Neural progenitor cell (in vitro differentiated cells): Measurements from ENCODE around the gene DYNLT4. TPM values are rescaled to one million over a fixed set of nuclear protein-coding genes. Genes with fewer than 3 reads are reported as not detected.

ENCODE experiments used
- DNase-seq: peaks from one replicate; pipeline ENCODE4 v3.0.0-alpha.2; 2016; ENCODE audit warnings: low spot score
- H2AFZ ChIP-seq: fragments of 200-600 bp; sonication (generic); replicated peaks from 2 replicates; pipeline ENCODE4 v1.6.1; 2016; ENCODE audit warnings: antibody characterized with exemption
- H3F3A ChIP-seq: fragments of 200-600 bp; sonication (generic); 2 replicates; pipeline ENCODE4 v1.6.1; 2016; ENCODE audit warnings: antibody characterized with exemption, low read depth
- H3K27ac ChIP-seq: fragments of 200-600 bp; sonication (generic); 2 replicates; pipeline ENCODE4 v1.5.1; 2016; ENCODE audit warnings: mild to moderate bottlenecking
- H3K27me3 ChIP-seq: fragments of 200-600 bp; sonication (generic); 2 replicates; pipeline ENCODE4 v1.6.1; 2016; ENCODE audit warnings: mild to moderate bottlenecking, moderate library complexity
- H3K36me3 ChIP-seq: fragments of 200-600 bp; sonication (generic); 2 replicates; pipeline ENCODE4 v1.5.1; 2016
- H3K4me1 ChIP-seq: fragments of 200-600 bp; sonication (generic); 2 replicates; pipeline ENCODE4 v1.6.1; 2016; ENCODE audit warnings: mixed run types
- H3K4me2 ChIP-seq: fragments of 200-600 bp; sonication (generic); 2 replicates; pipeline ENCODE4 v1.6.1; 2016
- H3K4me3 ChIP-seq: fragments of 200-600 bp; sonication (generic); 2 replicates; pipeline ENCODE4 v1.5.1; 2016
- H3K79me2 ChIP-seq: fragments of 200-600 bp; sonication (generic); 2 replicates; pipeline ENCODE4 v1.6.1; 2016; ENCODE audit warnings: low read depth
- H3K9ac ChIP-seq: fragments of 200-600 bp; sonication (generic); 2 replicates; pipeline ENCODE4 v1.6.1; 2016
- H3K9me3 ChIP-seq: fragments of 200-600 bp; sonication (generic); 2 replicates; pipeline ENCODE4 v1.5.1; 2016; ENCODE audit warnings: low read depth
- H4K20me1 ChIP-seq: fragments of 200-600 bp; sonication (generic); 2 replicates; pipeline ENCODE4 v1.6.1; 2016; ENCODE audit warnings: low read depth
- H3K27ac Mint-ChIP-seq: 3 replicates; pipeline ENCODE4 v1.8.0; 2021; ENCODE audit warnings: mixed read lengths
- H3K27me3 Mint-ChIP-seq: 2 replicates; pipeline ENCODE4 v1.8.0; 2022; ENCODE audit warnings: low read depth, mild to moderate bottlenecking, inconsistent platforms, moderate library complexity, mixed read lengths; ENCODE audit not compliant: insufficient read depth
- H3K36me3 Mint-ChIP-seq: 3 replicates; pipeline ENCODE4 v1.8.0; 2021; ENCODE audit warnings: mixed read lengths
- H3K4me1 Mint-ChIP-seq: 3 replicates; pipeline ENCODE4 v1.8.0; 2021; ENCODE audit warnings: mixed read lengths
- H3K4me3 Mint-ChIP-seq: 3 replicates; pipeline ENCODE4 v1.8.0; 2021; ENCODE audit warnings: mild to moderate bottlenecking, moderate library complexity, mixed read lengths
- H3K9me3 Mint-ChIP-seq: 3 replicates; pipeline ENCODE4 v1.8.0; 2020; ENCODE audit warnings: mixed read lengths
- CTCF ChIP-seq: fragments of 200-600 bp; sonication (generic); IDR thresholded peaks from 2 replicates; pipeline ENCODE4 v1.5.1; 2017; ENCODE audit warnings: antibody characterized with exemption, mild to moderate bottlenecking
- EZH2 ChIP-seq: fragments of 200-600 bp; sonication (generic); IDR thresholded peaks from 2 replicates; pipeline ENCODE4 v1.6.1; 2017; ENCODE audit warnings: antibody characterized with exemption, mild to moderate bottlenecking, moderate library complexity
- EZH2phosphoT487 ChIP-seq: fragments of 200-600 bp; sonication (generic); IDR thresholded peaks from 2 replicates; pipeline ENCODE4 v1.6.1; 2017; ENCODE audit warnings: antibody characterized with exemption
- total RNA-seq: library from RNA; depleted of rRNA; stranded (reverse); fragments of >200 nt; gene quantifications from 2 replicates; pipeline ENCODE4 v1.2.3, GENCODE V29; 2015; ENCODE audit warnings: low replicate concordance

DYNLT4 gene
- total RNA-seq, 1 donor from 2014 or later, result not detected

- DNase-seq, result no peak
- no peak overlapping the region for H3K27ac ChIP-seq
- no peak overlapping the region for H3K4me3 ChIP-seq
- no peak overlapping the region for H3K4me2 ChIP-seq
- H3K4me1 Mint-ChIP-seq, result peaks cover 62% of the 10 kb centered on the region
- no peak overlapping the region for H3K4me3 Mint-ChIP-seq
- no peaks in the 10 kb centered on the region for H3K79me2 ChIP-seq
- H3K9me3 ChIP-seq, result no peaks in the 10 kb centered on the region
- H3K27me3 Mint-ChIP-seq, result peaks cover 15% of the 10 kb centered on the region
- peaks cover 49% of the 10 kb centered on the region for H3K4me1 ChIP-seq
- H3F3A ChIP-seq, result peaks cover 17% of the 10 kb centered on the region
- H3K36me3 ChIP-seq, result no peaks in the 10 kb centered on the region
- H3K27ac Mint-ChIP-seq, result peak overlapping the region; percentile 100
- TF ChIP-seq EZH2 (no peak), CTCF (no peak), EZH2phosphoT487 (no peak)
- H3K9me3 Mint-ChIP-seq, result no peaks in the 10 kb centered on the region
- no peak overlapping the region for H2AFZ ChIP-seq
- H3K27me3 ChIP-seq, result peaks cover under 1% of the 10 kb centered on the region
- H4K20me1 ChIP-seq, result peaks cover 14% of the 10 kb centered on the region
- H3K36me3 Mint-ChIP-seq, result peaks cover 9% of the 10 kb centered on the region
- H3K9ac ChIP-seq, result no peak overlapping the region
Observed at GRCh38 chr1:44806025-44806703, 987 bp downstream of the DYNLT4 start.

GRCh38 chr1:44805311-44806024 is 1.7 kb downstream of the DYNLT4 start:
- no peaks in the 10 kb centered on the region for H3K9me3 Mint-ChIP-seq
- peaks cover 53% of the 10 kb centered on the region for H3K4me1 ChIP-seq
- peaks cover 9% of the 10 kb centered on the region for H3K36me3 Mint-ChIP-seq
- no peak overlapping the region for H3K9ac ChIP-seq
- no peaks in the 10 kb centered on the region for H3K36me3 ChIP-seq
- H3K27me3 Mint-ChIP-seq, result peaks cover 19% of the 10 kb centered on the region
- no peak overlapping the region for H3K4me2 ChIP-seq
- DNase-seq, result no peak
- no peak for TF ChIP-seq EZH2phosphoT487
- H2AFZ ChIP-seq, result no peak overlapping the region
- peaks cover 60% of the 10 kb centered on the region for H3K4me1 Mint-ChIP-seq
- no peaks in the 10 kb centered on the region for H3K79me2 ChIP-seq
- no peak overlapping the region for H3K4me3 ChIP-seq
- H3K27ac ChIP-seq, result no peak overlapping the region
- H3K27me3 ChIP-seq, result peaks cover 8% of the 10 kb centered on the region
- peak overlapping the region; percentile 57 for H3K27ac Mint-ChIP-seq
- H3K4me3 Mint-ChIP-seq, result no peak overlapping the region
- peaks cover 14% of the 10 kb centered on the region for H4K20me1 ChIP-seq
- no peaks in the 10 kb centered on the region for H3K9me3 ChIP-seq
- H3F3A ChIP-seq, result peaks cover 17% of the 10 kb centered on the region

- peaks cover 19% of the 10 kb centered on the region for H3K27me3 Mint-ChIP-seq
- Histone ChIP-seq H3K4me1 (peaks cover 45% of the 10 kb centered on the region), H3K27me3 (peaks cover 9% of the 10 kb centered on the region), H3K4me3 (no peak overlapping the region), H4K20me1 (peaks cover 14% of the 10 kb centered on the region), H3K27ac (no peak overlapping the region), H2AFZ (no peak overlapping the region), H3K36me3 (no peaks in the 10 kb centered on the region), H3F3A (peaks cover 28% of the 10 kb centered on the region), H3K9me3 (no peaks in the 10 kb centered on the region), H3K79me2 (no peaks in the 10 kb centered on the region), H3K9ac (no peak overlapping the region), H3K4me2 (no peak overlapping the region)
- peaks cover 9% of the 10 kb centered on the region for H3K36me3 Mint-ChIP-seq
- peaks cover 48% of the 10 kb centered on the region for H3K4me1 Mint-ChIP-seq
- H3K4me3 Mint-ChIP-seq, result peak overlapping the region; percentile 62
- no peak for TF ChIP-seq EZH2
- TF ChIP-seq CTCF, result no peak
- no peak for TF ChIP-seq EZH2phosphoT487
- DNase-seq, result no peak
- H3K9me3 Mint-ChIP-seq, result no peaks in the 10 kb centered on the region
- peak overlapping the region; percentile 55 for H3K27ac Mint-ChIP-seq
Observed at GRCh38 chr1:44803312-44804095, 3.6 kb downstream of the DYNLT4 start.
